Measurements from ENCODE around the gene CANX. TPM values are rescaled to one million over a fixed set of nuclear protein-coding genes. Genes with fewer than 3 reads are reported as not detected.

CANX gene
- total and polyA plus RNA-seq, 2 donors (not counting 3 experiments of a cell fraction or from before 2014, with no cell fraction given), result 193 to 986 TPM

DNA sequence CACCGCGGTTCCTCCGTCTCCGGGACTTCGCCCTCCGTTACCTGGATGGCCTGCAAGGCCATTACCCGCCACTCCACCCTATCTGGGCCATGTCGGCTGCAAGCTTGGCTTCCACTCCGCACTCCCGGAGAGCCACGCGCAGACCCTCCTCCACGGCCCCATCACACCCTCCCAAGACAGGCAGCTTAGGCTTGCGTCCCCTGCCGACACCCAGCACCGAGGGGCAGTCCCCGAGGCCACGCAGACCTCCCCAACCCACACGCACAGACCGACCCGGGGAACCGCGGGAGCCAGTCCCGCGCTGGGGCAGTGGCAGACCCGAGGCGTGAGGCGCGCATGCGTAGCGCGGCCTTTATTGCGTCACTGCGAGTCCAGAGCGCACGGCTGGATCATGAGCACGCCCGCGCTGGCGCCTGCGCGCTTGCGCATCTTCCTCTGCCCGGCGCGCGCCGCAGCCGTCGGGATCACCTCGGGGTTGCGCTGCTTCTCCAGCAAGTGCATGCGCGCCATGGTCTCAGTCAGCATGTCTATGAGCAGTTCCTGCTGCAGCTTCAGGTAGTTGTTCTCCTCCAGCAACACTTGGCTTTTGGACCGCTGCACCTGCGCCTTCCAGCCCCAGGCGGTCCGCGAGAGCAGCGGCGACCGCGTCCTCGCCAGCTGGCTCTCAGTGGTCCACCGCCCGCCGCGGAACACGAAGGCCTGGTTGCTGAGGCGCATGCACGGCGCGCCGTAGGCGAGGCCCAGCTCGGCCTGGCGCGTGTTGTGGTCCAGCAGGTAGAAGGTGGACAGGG, 20.3 kb upstream of the CANX start:
- Histone ChIP-seq H3K9ac (replicated peaks; ENCODE audit: extremely low read depth, insufficient read depth, low read length) (peak overlapping the region; percentile 76), H3K79me2 (ENCODE audit: control insufficient read depth, insufficient read depth, low read length) (peaks cover 5% of the 10 kb centered on the region), H3K9me3 (replicated peaks; ENCODE audit: control insufficient read depth, insufficient read depth, low read length) (no peaks in the 10 kb centered on the region), H3K4me3 (replicated peaks in 1 of 3; ENCODE audit: insufficient read depth in 1 of 3, low read depth in 1 of 3, low read length in 3 of 3) (peak overlapping the region; percentile 62 to 64 (median 63)), H3K36me3 (ENCODE audit: control insufficient read depth in 2 of 2, extremely low read depth in 1 of 2, insufficient read depth in 2 of 2, low read length in 2 of 2) (no peaks in the 10 kb centered on the region), H3K27me3 (ENCODE audit: control insufficient read depth in 2 of 2, insufficient read depth in 2 of 2, low read length in 2 of 2) (no peaks in the 10 kb centered on the region), H4K20me1 (replicated peaks; ENCODE audit: control insufficient read depth, extremely low read depth, insufficient read depth, low read length) (no peaks in the 10 kb centered on the region), H3K4me2 (ENCODE audit: insufficient read depth, low read length) (peak overlapping the region; percentile 62), H2AFZ (ENCODE audit: low read depth, low read length) (peak overlapping the region; percentile 81), H3K4me1 (ENCODE audit: control insufficient read depth, extremely low read depth, insufficient read depth, low read length) (no peaks in the 10 kb centered on the region), H3K9me1 (replicated peaks; ENCODE audit: control insufficient read depth, extremely low read depth, insufficient read depth, low read length) (no peaks in the 10 kb centered on the region), H3K27ac (ENCODE audit: insufficient read depth, low read depth, low read length) (peak overlapping the region; percentile 35)
- DNase-seq (ENCODE audit: low read depth, low spot score) (peak; percentile 96), FAIRE-seq (peak; percentile 95)
- POLR2A ChIA-PET, result interaction anchor here (1.8 kb wide), 1 partner anchor 55 kb away, joined by 11 read pairs; the partner anchor contains the start of gene HNRNPH1
- intact Hi-C loops (cut with micrococcal nuclease), result loop anchor here (1.0 to 5.0 kb wide), 4 partner anchors 20 to 142 kb away; partner anchors contain the start of genes CANX, HNRNPH1, RUFY1 and SQSTM1
- CTCF ChIA-PET, result interaction anchor here (1.6 to 2.3 kb wide), 3 partner anchors 10 to 412 kb away, joined by 3 to 16 read pairs (median 6); no protein-coding TSS in a partner anchor
- TF ChIP-seq MYC (IDR thresholded peaks at IDR 0.05; ENCODE audit: low read depth, low read length), result peak; percentile 10
- TF ChIP-seq GATA2 (IDR thresholded peaks at IDR 0.05; ENCODE audit: insufficient read depth, insufficient read length, low read depth, low read length), result no peak
- TF ChIP-seq POLR2AphosphoS5 (IDR thresholded peaks at IDR 0.05; ENCODE audit: insufficient read depth, low read depth, low read length), result peak; percentile 95
- TF ChIP-seq, protein P1, sequence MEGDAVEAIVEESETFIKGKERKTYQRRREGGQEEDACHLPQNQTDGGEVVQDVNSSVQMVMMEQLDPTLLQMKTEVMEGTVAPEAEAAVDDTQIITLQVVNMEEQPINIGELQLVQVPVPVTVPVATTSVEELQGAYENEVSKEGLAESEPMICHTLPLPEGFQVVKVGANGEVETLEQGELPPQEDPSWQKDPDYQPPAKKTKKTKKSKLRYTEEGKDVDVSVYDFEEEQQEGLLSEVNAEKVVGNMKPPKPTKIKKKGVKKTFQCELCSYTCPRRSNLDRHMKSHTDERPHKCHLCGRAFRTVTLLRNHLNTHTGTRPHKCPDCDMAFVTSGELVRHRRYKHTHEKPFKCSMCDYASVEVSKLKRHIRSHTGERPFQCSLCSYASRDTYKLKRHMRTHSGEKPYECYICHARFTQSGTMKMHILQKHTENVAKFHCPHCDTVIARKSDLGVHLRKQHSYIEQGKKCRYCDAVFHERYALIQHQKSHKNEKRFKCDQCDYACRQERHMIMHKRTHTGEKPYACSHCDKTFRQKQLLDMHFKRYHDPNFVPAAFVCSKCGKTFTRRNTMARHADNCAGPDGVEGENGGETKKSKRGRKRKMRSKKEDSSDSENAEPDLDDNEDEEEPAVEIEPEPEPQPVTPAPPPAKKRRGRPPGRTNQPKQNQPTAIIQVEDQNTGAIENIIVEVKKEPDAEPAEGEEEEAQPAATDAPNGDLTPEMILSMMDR (IDR thresholded peaks at IDR 0.05; ENCODE audit: extremely low read depth in 1 of 2, insufficient read depth in 1 of 2, low read depth in 1 of 2, low read length in 2 of 2), result no peak
- TF ChIP-seq, protein P2, sequence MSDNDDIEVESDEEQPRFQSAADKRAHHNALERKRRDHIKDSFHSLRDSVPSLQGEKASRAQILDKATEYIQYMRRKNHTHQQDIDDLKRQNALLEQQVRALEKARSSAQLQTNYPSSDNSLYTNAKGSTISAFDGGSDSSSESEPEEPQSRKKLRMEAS (IDR thresholded peaks at IDR 0.05; ENCODE audit: insufficient read depth, insufficient read length), result peak; percentile 70
- TF ChIP-seq EZH2 (IDR thresholded peaks at IDR 0.05; ENCODE audit: borderline replicate concordance, low read depth, low read length, severe bottlenecking), result no peak
- peak; percentile 98 for TF ChIP-seq POLR2A (IDR thresholded peaks at IDR 0.05; ENCODE audit: low read depth, low read length)
- TF ChIP-seq JUN (IDR thresholded peaks at IDR 0.05; ENCODE audit: borderline replicate concordance, insufficient read depth, insufficient read length, low read depth), result no peak
- TF ChIP-seq FOS (IDR thresholded peaks at IDR 0.05; ENCODE audit: borderline replicate concordance, insufficient read depth, low read length), result no peak
- no TSS peak for BruUV-seq (replicated peaks)
- dilution Hi-C loops (cut with MboI; ENCODE audit: extremely low pct_ligation_motif_present, low sequenced_read_pairs), result no loop called here

Data from endothelial cell of umbilical vein (primary cell).